HUES48 (cell line): ENCODE data around the gene IMMP2L.
"Not testable (repeated sequence)": the region's sequence is repeated elsewhere in the genome, so short reads cannot be mapped to it uniquely, and the experiment has no call there.

Experiments used
- H3K27ac ChIP-seq: one replicate; pipeline ENCODE4 v1.7.0; 2013; ENCODE audit warnings: low read depth, low read length, inconsistent platforms
- H3K27me3 ChIP-seq: 2 replicates; pipeline ENCODE4 v1.6.1; 2013; ENCODE audit warnings: mild to moderate bottlenecking, low read length; ENCODE audit not compliant: control insufficient read depth, insufficient read depth
- H3K36me3 ChIP-seq: 2 replicates; pipeline ENCODE4 v1.6.1; 2013; ENCODE audit warnings: low read length; ENCODE audit not compliant: control insufficient read depth, insufficient read depth
- H3K4me1 ChIP-seq: 2 replicates; pipeline ENCODE4 v1.6.1; 2013; ENCODE audit warnings: mild to moderate bottlenecking, low read length; ENCODE audit not compliant: control insufficient read depth, insufficient read depth
- H3K4me3 ChIP-seq: 2 replicates; pipeline ENCODE4 v1.5.1; 2013; ENCODE audit warnings: mild to moderate bottlenecking, low read depth, low read length
- H3K9ac ChIP-seq: 2 replicates; pipeline ENCODE4 v1.6.1; 2013; ENCODE audit warnings: mild to moderate bottlenecking, low read depth, low read length, moderate library complexity
- H3K9me3 ChIP-seq: 2 replicates; pipeline ENCODE4 v1.6.1; 2013; ENCODE audit warnings: low read length; ENCODE audit not compliant: control insufficient read depth, insufficient read depth

IMMP2L gene

GRCh38 chr7:111561904-111562732, at the start of gene IMMP2L:
Gene IMMP2L (minus strand): TSS chr7:111562492.
- Histone ChIP-seq H3K9ac (peak within 1 kb of the TSS; percentile 96), H3K27ac (peak within 1 kb of the TSS; percentile 87), H3K4me1 (peaks cover 15% of the 10 kb centered on the region), H3K4me3 (peak within 1 kb of the TSS; percentile 79), H3K27me3 (no peaks in the 10 kb centered on the region), H3K36me3 (peaks cover 6% of the 10 kb centered on the region; the same call in 1 of the 2 replicates), H3K9me3 (no peaks in the 10 kb centered on the region)

GRCh38 chr7:111609483-111610254, 47.4 kb upstream of the IMMP2L start:
- not testable (repeated sequence) for H3K4me1 ChIP-seq, H3K27ac ChIP-seq, H3K9me3 ChIP-seq, H3K27me3 ChIP-seq, H3K4me3 ChIP-seq, H3K36me3 ChIP-seq, H3K9ac ChIP-seq

- Histone ChIP-seq H3K9me3 (no peaks in the 10 kb centered on the region), H3K27me3 (no peaks in the 10 kb centered on the region), H3K36me3 (no peaks in the 10 kb centered on the region), H3K4me3 (no peak overlapping the region), H3K27ac (no peak overlapping the region), H3K4me1 (no peaks in the 10 kb centered on the region), H3K9ac (no peak overlapping the region)
These were observed 45.3 kb upstream of the IMMP2L start for GRCh38 chr7:111607621-111608020.

- Histone ChIP-seq H3K36me3 (no peaks in the 10 kb centered on the region), H3K27me3 (no peaks in the 10 kb centered on the region), H3K4me3 (no peak overlapping the region), H3K4me1 (no peaks in the 10 kb centered on the region), H3K9me3 (no peaks in the 10 kb centered on the region), H3K9ac (no peak overlapping the region), H3K27ac (no peak overlapping the region)
These were observed 43.0 kb upstream of the IMMP2L start for GRCh38 chr7:111605246-111605645.

GRCh38 chr7:111600091-111600490, 37.8 kb upstream of the IMMP2L start:
- no peak overlapping the region for H3K9ac ChIP-seq
- peaks cover 8% of the 10 kb centered on the region; the same call in 1 of the 2 replicates for H3K4me1 ChIP-seq
- no peaks in the 10 kb centered on the region for H3K9me3 ChIP-seq
- no peaks in the 10 kb centered on the region for H3K27me3 ChIP-seq
- H3K27ac ChIP-seq: no peak overlapping the region
- no peaks in the 10 kb centered on the region for H3K36me3 ChIP-seq
- H3K4me3 ChIP-seq: no peak overlapping the region

GRCh38 chr7:111595780-111596179, 33.5 kb upstream of the IMMP2L start:
- no peaks in the 10 kb centered on the region for H3K27me3 ChIP-seq
- H3K4me1 ChIP-seq: peaks cover 8% of the 10 kb centered on the region; the same call in 1 of the 2 replicates

GRCh38 chr7:111594602-111595001, 32.3 kb upstream of the IMMP2L start:
- no peaks in the 10 kb centered on the region for H3K36me3 ChIP-seq
- no peaks in the 10 kb centered on the region for H3K9me3 ChIP-seq
- H3K9ac ChIP-seq: no peak overlapping the region
- H3K4me1 ChIP-seq: peaks cover 8% of the 10 kb centered on the region; the same call in 1 of the 2 replicates
- H3K4me3 ChIP-seq: no peak overlapping the region
- no peak overlapping the region for H3K27ac ChIP-seq
- no peaks in the 10 kb centered on the region for H3K27me3 ChIP-seq

More at GRCh38 chr7:111595780-111596179, 33.5 kb upstream of the IMMP2L start:
- H3K27ac ChIP-seq: no peak overlapping the region
- no peaks in the 10 kb centered on the region for H3K9me3 ChIP-seq
- H3K4me3 ChIP-seq: no peak overlapping the region
- H3K36me3 ChIP-seq: no peaks in the 10 kb centered on the region
- no peak overlapping the region for H3K9ac ChIP-seq

GRCh38 chr7:111593343-111593742, 31.1 kb upstream of the IMMP2L start:
- no peaks in the 10 kb centered on the region for H3K9me3 ChIP-seq
- H3K4me1 ChIP-seq: peaks cover 4% of the 10 kb centered on the region; the same call in 1 of the 2 replicates
- no peak overlapping the region for H3K9ac ChIP-seq

GRCh38 chr7:111588065-111588433, 25.8 kb upstream of the IMMP2L start:
- Histone ChIP-seq H3K4me3 (no peak overlapping the region), H3K9me3 (no peaks in the 10 kb centered on the region), H3K27me3 (no peaks in the 10 kb centered on the region), H3K36me3 (no peaks in the 10 kb centered on the region), H3K27ac (no peak overlapping the region), H3K9ac (no peak overlapping the region), H3K4me1 (no peaks in the 10 kb centered on the region)

More at GRCh38 chr7:111593343-111593742, 31.1 kb upstream of the IMMP2L start:
- Histone ChIP-seq H3K27ac (no peak overlapping the region), H3K27me3 (no peaks in the 10 kb centered on the region), H3K4me3 (no peak overlapping the region), H3K36me3 (no peaks in the 10 kb centered on the region)

- H3K27me3 ChIP-seq: no peaks in the 10 kb centered on the region
- no peak overlapping the region for H3K27ac ChIP-seq
- H3K4me1 ChIP-seq: no peaks in the 10 kb centered on the region
- 0 out of 2 replicates have a peak, but pooled peaks cover under 1% of the 10 kb centered on the region for H3K9me3 ChIP-seq
- no peak overlapping the region for H3K9ac ChIP-seq
- no peak overlapping the region for H3K4me3 ChIP-seq
- no peaks in the 10 kb centered on the region for H3K36me3 ChIP-seq
These were observed 25.2 kb upstream of the IMMP2L start for GRCh38 chr7:111587410-111588064.
